Ectodermal cell (in vitro differentiated cells): ENCODE data around the gene NEAT1.

ENCODE experiments used
- H3K27ac ChIP-seq: 2 replicates; pipeline ENCODE4 v1.7.0; 2013; ENCODE audit warnings: mild to moderate bottlenecking, low read depth, low read length; ENCODE audit not compliant: insufficient read depth, poor library complexity, severe bottlenecking
- H3K27me3 ChIP-seq: 2 replicates; pipeline ENCODE4 v1.7.0; 2013; ENCODE audit warnings: mild to moderate bottlenecking, low read length; ENCODE audit not compliant: insufficient read depth, control insufficient read depth, poor library complexity, severe bottlenecking
- H3K36me3 ChIP-seq: one replicate; pipeline ENCODE4 v1.7.0; 2013; ENCODE audit warnings: low read length; ENCODE audit not compliant: control insufficient read depth, insufficient read depth
- H3K4me1 ChIP-seq: one replicate; pipeline ENCODE4 v1.7.0; 2013; ENCODE audit warnings: low read length; ENCODE audit not compliant: control insufficient read depth, insufficient read depth
- H3K4me3 ChIP-seq: 2 replicates; pipeline ENCODE4 v1.7.0; 2013; ENCODE audit warnings: low read depth, low read length, control low read depth; ENCODE audit not compliant: insufficient read depth
- H3K9me3 ChIP-seq: 2 replicates; pipeline ENCODE4 v1.7.0; 2013; ENCODE audit warnings: mild to moderate bottlenecking, low read length, moderate library complexity; ENCODE audit not compliant: control insufficient read depth
- WGBS, 2 experiments: methylation state at CpG; one replicate each; pipeline ENCODE4 v1.1.7; 2013; ENCODE audit warnings: missing lambda C conversion rate in 2 of 2; 5-methylcytosine and 5-hydroxymethylcytosine counted together

The NEAT1 gene

GRCh38 chr11:65476632-65477148, 54.1 kb downstream of the NEAT1 start:
- peak overlapping the region; percentile 88 for H3K27ac ChIP-seq
- no peaks in the 10 kb centered on the region for H3K27me3 ChIP-seq
- H3K4me3 ChIP-seq, result peak overlapping the region; percentile 88
- H3K36me3 ChIP-seq, result no peaks in the 10 kb centered on the region
- peaks cover 28% of the 10 kb centered on the region for H3K4me1 ChIP-seq
- no peaks in the 10 kb centered on the region for H3K9me3 ChIP-seq
- WGBS, 2 experiments, result 65 to 68% methylated on average over 10 of the region's 10 CpGs

- Histone ChIP-seq H3K27me3 (no peaks in the 10 kb centered on the region), H3K36me3 (no peaks in the 10 kb centered on the region), H3K9me3 (no peaks in the 10 kb centered on the region), H3K4me1 (peaks cover 28% of the 10 kb centered on the region), H3K4me3 (peak overlapping the region; percentile 88), H3K27ac (peak overlapping the region; percentile 88)
- 5% methylated on average over 60 of the region's 60 CpGs for WGBS, 2 experiments
Measured at GRCh38 chr11:65477149-65477965, 54.8 kb downstream of the NEAT1 start.

GRCh38 chr11:65478388-65479183, 56.0 kb downstream of the NEAT1 start:
- Histone ChIP-seq H3K27ac (no peak overlapping the region), H3K4me1 (peaks cover 28% of the 10 kb centered on the region), H3K36me3 (no peaks in the 10 kb centered on the region), H3K4me3 (no peak overlapping the region), H3K9me3 (no peaks in the 10 kb centered on the region), H3K27me3 (no peaks in the 10 kb centered on the region)
- 86 to 87% methylated on average over 33 of the region's 33 CpGs for WGBS, 2 experiments

GRCh38 chr11:65479184-65480145, 56.9 kb downstream of the NEAT1 start:
- no peak overlapping the region for H3K27ac ChIP-seq
- H3K27me3 ChIP-seq, result no peaks in the 10 kb centered on the region
- H3K4me3 ChIP-seq, result no peak overlapping the region
- no peaks in the 10 kb centered on the region for H3K9me3 ChIP-seq
- 62 to 66% methylated on average over 11 of the region's 11 CpGs for WGBS, 2 experiments
- no peaks in the 10 kb centered on the region for H3K36me3 ChIP-seq
- H3K4me1 ChIP-seq, result peaks cover 28% of the 10 kb centered on the region

- H3K36me3 ChIP-seq, result no peaks in the 10 kb centered on the region
- 100% methylated on average over 2 of the region's 2 CpGs for WGBS, 2 experiments
- H3K4me1 ChIP-seq, result peaks cover 44% of the 10 kb centered on the region
- no peaks in the 10 kb centered on the region for H3K9me3 ChIP-seq
- H3K27ac ChIP-seq, result no peak overlapping the region
- H3K27me3 ChIP-seq, result no peaks in the 10 kb centered on the region
- no peak overlapping the region for H3K4me3 ChIP-seq
Measured at GRCh38 chr11:65482306-65482850, 59.8 kb downstream of the NEAT1 start.

- Histone ChIP-seq H3K27me3 (no peaks in the 10 kb centered on the region), H3K27ac (no peak overlapping the region), H3K4me1 (peaks cover 52% of the 10 kb centered on the region), H3K9me3 (no peaks in the 10 kb centered on the region), H3K4me3 (no peak overlapping the region), H3K36me3 (no peaks in the 10 kb centered on the region)
- 65 to 76% methylated on average over 5 of the region's 5 CpGs for WGBS, 2 experiments
Measured at GRCh38 chr11:65485920-65486219, 63.3 kb downstream of the NEAT1 start.

GRCh38 chr11:65486570-65487466, 64.2 kb downstream of the NEAT1 start:
- Histone ChIP-seq H3K27ac (peak overlapping the region; percentile 76), H3K4me1 (peaks cover 60% of the 10 kb centered on the region), H3K36me3 (no peaks in the 10 kb centered on the region), H3K27me3 (no peaks in the 10 kb centered on the region), H3K9me3 (no peaks in the 10 kb centered on the region), H3K4me3 (no peak overlapping the region)
- 82 to 86% methylated on average over 10 of the region's 10 CpGs for WGBS, 2 experiments

- 4 to 6% methylated on average over 17 of the region's 17 CpGs for WGBS, 2 experiments
- Histone ChIP-seq H3K36me3 (no peaks in the 10 kb centered on the region), H3K4me1 (peaks cover 69% of the 10 kb centered on the region), H3K27ac (peak overlapping the region; percentile 99), H3K4me3 (peak overlapping the region; percentile 30), H3K9me3 (no peaks in the 10 kb centered on the region), H3K27me3 (no peaks in the 10 kb centered on the region)
Measured at GRCh38 chr11:65487467-65488272, 65.1 kb downstream of the NEAT1 start.
